Activated CD8-positive, alpha-beta memory T cell treated with anti-CD3 and anti-CD28 coated beads, Interleukin-2, amount 50 U/mL, for 24 hours (primary cell): ENCODE measurements around the gene LDLRAD3.

Experiments used
- DNase-seq: peaks from one replicate; pipeline ENCODE4 v3.0.0-alpha.2; 2020; ENCODE audit errors: extremely low read depth

Gene LDLRAD3

GRCh38 chr11:35927104-35927503, 16.8 kb upstream of the LDLRAD3 start:
- DNase-seq, result no peak

GRCh38 chr11:35927682-35928081, 16.2 kb upstream of the LDLRAD3 start:
- DNase-seq, result no peak

- DNase-seq, result no peak
These were observed 15.0 kb upstream of the LDLRAD3 start for GRCh38 chr11:35928688-35929395.

GRCh38 chr11:35930466-35930865, 13.4 kb upstream of the LDLRAD3 start:
- no peak for DNase-seq

GRCh38 chr11:35932121-35932520, 11.7 kb upstream of the LDLRAD3 start:
- DNase-seq, result no peak

DNA sequence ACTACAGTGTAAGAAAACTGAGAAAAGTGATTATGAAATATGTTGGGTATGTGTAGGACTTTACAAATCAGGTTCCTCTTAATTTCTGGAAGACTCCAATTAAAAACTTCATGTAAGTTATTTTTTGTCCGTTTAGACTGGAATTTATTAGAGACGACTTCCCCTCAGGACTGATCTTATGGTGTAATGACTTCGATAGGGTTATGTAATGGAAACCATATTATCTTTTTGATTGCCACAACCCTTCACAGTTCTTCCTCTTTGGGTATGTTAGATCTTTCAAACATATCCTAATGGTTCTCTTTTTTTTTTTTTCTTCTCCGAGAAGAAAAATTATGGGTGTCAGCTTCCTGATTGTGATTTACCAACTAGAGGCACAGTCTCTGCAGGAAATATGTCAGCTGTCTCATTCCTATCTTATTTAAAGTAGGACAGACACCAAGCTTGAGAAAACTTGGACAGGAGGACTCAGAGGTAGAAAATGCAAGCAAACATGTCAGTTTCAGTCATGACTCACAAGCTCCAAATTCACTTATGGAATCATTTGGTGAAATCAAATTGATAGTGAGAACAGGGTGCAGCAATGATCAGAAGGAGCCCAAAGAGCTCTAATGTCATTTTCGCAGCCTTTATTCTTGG, 11.1 kb upstream of the LDLRAD3 start:
- DNase-seq, result no peak

DNA sequence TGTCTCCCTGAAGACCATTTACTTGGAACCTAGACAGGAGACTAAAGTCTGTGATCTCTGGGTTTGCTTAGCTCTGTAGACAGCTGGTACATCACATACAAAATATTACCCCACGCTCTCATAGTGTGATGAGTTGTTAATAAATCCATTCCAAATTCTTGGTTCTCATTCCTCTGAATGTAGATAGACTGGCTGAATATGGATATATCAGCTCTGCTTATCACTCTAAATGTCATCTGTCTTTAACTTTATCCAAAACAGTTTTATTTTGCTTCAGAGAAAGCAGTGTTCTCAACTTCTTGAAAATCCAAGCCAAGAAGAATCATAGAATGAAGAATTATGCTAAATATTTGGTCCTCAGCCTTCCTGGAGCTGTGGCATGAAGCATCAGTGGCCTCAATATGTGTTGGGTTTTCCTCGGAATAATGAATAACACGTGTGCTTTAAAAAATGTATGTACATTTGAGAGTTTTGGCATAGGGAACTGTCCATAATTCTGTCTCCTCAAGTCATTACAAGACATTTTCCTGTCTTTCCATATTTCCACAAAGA, 10.5 kb upstream of the LDLRAD3 start:
- no peak for DNase-seq

GRCh38 chr11:35934271-35934670, 9.6 kb upstream of the LDLRAD3 start:
- DNase-seq, result no peak

DNA sequence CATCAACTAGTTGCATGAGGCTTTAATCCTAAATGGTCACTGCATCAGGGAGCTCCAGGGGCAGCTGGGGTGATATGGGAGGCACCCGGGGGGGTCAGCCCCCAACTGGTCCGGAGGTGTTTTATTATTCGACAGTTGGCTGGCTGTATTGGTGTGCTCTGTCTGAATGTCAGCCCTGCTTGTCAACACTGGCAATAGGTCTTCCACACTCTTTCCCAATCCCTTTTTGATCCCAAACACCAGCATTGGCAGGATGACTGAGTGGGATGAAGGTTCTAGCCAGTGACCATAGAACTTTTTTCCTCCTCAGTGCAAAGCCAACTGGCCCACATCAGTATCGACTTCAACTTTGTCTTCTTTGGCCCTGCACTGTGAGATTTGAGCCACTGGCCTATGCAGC, 8.9 kb upstream of the LDLRAD3 start:
- no peak for DNase-seq

DNA sequence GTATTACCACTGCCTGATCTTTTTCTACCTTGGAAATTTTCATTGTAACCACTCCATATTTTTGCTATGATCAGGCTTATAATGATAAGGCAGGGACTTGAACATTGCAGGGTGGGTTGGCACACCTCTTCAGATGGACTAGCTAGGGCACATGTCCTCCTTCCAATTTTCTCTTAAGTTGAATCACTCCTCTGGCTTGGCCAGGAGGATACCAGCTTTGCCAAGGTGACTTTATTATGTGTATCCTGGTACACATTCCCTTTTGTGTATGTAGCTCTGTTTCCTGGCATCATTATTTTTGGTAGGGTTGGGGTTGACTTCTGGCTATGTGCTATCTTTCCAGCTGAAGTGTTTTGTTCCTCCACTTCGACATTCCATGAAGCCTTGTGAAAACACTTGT, 8.5 kb upstream of the LDLRAD3 start:
- no peak for DNase-seq

- no peak for DNase-seq
These were observed 6.8 kb upstream of the LDLRAD3 start for GRCh38 chr11:35937111-35937510.

DNA sequence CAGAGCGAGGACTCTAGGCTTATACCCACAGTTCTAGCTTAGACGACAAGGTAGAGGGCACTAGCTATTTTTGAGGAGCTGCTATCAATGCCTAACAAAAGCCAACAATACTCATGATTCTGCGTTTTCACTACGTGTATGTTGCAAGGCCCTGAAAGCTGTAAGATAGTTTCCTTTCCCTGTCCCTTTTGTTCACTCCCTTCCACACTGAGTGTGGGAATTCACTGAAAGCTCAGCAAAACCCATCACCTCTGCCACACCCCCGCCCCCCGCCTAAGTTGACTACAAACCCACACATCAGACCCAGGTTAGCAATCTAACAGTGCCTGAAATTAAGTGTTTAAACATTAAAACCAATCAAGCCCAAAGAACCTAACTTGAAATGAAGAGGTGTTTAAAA, 6.2 kb upstream of the LDLRAD3 start:
- DNase-seq, result no peak

DNA sequence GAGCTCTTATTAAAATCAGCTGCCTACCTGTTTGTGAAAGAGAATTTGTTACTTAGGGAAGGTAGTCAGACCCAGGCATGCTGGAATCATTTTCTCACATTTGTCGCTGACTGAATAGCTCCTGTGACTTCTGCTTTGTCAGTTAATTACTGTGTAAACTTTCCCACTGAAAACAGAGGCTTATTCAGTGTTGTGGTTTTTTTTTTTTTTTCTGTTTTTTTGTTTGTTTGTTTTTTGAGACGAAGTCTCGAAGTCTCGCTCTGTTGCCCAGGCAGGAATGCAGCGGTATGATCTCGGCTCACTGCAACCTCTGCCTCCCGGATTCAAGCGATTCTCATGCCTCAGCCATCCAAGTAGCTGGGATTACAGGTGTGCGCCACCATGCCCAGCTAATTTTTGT, 5.6 kb upstream of the LDLRAD3 start:
- DNase-seq, result no peak

DNA sequence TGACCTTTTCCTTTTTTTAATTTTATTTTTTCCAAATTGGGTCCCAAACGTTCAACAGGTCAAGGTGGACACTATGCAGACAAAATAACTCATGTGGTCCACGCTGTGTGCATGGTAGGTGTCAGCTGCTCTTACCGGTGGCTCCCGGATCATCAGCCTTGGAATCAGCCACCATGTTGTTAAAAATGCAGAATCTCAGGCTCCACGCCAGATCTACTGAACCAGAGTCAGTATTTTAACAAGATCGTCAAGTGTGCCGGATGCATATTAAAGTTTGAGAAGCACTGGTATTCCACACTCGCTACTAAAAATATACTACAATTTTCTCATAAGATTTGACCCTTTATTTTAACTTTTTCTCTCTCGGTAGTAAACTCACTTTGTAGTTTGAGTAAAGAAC, 553 bp upstream of the LDLRAD3 start:
- no peak for DNase-seq

- DNase-seq, result no peak
These were observed 758 bp downstream of the LDLRAD3 start for GRCh38 chr11:35944503-35945136.

DNA sequence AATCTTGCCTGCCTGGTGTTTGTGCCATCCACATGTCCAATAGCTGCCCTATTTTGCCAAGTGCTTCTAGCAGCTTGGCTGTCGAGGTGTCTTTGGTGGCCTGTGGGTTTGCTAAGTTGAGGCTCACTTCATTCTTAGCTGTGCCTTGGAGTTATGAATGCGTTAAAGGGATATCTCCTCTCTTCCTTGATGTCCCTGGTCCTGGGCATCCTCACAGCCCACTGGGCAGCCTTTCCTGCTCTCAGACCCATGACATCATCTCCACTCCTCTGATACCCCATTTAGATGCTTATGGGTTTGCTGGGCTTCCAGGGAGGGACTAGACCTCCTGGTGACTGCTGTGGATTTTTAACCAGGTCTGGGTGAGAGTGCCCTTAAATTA, 1.3 kb downstream of the LDLRAD3 start:
- DNase-seq, result no peak

DNA sequence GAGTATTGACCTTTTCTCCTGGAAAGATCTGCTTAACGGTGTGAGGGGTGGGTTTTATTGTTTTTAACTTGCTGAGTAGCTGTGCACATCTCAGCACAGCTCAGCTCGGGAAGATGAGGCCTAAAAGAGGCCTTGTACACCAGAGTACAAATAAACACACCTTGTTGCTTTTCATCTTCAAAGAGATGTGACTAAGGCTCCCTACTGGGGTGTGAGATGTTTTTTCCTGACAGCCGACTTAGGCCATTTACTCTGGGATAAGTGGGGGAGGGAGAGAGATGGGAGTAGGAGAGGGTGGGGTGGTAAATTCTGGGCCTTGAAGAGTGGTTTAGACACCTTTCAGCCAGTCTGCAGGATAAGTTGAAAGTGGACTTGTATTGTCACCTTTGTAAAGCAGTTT, 2.9 kb downstream of the LDLRAD3 start:
- DNase-seq, result no peak

DNA sequence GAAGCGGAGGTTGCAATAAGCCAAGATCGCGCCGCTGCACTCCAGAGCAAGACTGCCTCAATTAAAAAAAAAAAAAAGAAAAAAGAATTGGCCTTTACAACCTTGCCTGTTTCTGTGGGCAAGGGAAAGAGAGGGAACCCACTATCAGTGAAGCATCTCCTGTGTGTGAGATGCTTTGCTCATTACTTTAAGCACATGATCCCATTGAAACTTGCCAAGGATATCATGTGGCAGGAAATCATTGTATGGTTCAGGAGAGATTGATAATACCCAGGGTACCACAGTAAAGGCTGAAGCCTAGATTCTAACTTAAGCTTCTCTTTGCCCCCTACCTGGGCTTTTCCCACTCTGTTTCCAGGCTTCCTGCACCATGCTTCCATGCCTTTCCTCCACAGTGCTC, 3.6 kb downstream of the LDLRAD3 start:
- no peak for DNase-seq

DNA sequence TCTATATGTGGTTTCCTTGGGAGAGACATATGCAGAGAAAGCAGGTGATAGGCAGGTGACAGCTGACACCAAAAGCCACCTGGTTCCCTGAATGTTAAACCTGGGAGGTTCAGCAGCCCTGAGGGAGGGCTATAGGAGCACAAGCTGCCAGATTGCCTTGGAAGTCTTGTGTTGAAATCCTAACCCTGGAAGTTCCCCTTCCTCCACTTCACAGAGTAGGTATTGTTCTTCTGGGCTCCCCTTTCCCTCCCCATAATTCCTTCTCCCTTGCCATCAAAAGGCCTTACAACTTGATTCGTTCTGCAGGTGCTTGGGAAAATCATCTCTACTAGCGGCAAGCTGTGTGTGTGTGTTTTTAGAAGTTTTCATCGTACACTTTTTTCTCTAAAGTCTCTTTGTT, 5.4 kb downstream of the LDLRAD3 start:
- no peak for DNase-seq

GRCh38 chr11:35950082-35950481, 6.2 kb downstream of the LDLRAD3 start:
- DNase-seq, result no peak

DNA sequence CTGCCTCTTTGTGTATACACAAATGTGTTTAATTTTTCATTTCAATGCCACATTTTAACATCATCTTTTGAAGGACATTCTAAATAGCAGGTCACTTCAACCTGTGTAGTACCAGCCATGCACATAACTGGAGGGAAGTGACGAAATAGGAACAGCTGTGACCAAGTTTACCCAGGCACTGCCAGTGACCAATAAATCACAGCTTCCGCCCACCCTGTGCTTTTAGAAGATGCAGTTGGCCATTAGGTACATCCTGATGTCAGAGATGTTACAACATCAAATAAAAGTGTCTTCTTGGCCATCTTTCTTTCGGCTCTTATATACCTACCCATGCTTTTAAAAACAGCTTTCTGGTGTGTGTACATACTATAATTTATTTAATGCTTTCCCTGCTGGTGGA, 7.8 kb downstream of the LDLRAD3 start:
- DNase-seq, result no peak

- no peak for DNase-seq
These were observed 9.4 kb downstream of the LDLRAD3 start for GRCh38 chr11:35953081-35953760.

- DNase-seq, result no peak
These were observed 10.3 kb downstream of the LDLRAD3 start for GRCh38 chr11:35954205-35954604.
